Hepatocyte (in vitro differentiated cells): Measurements from ENCODE around the gene SYNDIG1L.

Source experiments
- EZH2 ChIP-seq: fragments of 200-600 bp; sonication (generic); IDR thresholded peaks from 2 replicates; pipeline ENCODE4 v1.6.1; 2016; ENCODE audit warnings: antibody characterized with exemption, mild to moderate bottlenecking, borderline replicate concordance
- EZH2phosphoT487 ChIP-seq: fragments of 200-600 bp; sonication (generic); IDR thresholded peaks from one replicate; pipeline ENCODE4 v1.6.1; 2018; ENCODE audit warnings: antibody characterized with exemption, mild to moderate bottlenecking, low read depth, moderate library complexity; ENCODE audit not compliant: unreplicated experiment, severe bottlenecking
- TF ChIP-seq, protein P1 (sequence below): fragments of 200-600 bp; sonication (generic); IDR thresholded peaks from 2 replicates; pipeline ENCODE4 v1.5.1; 2016; ENCODE audit warnings: antibody characterized with exemption, mild to moderate bottlenecking; ENCODE audit not compliant: poor library complexity

DNA sequence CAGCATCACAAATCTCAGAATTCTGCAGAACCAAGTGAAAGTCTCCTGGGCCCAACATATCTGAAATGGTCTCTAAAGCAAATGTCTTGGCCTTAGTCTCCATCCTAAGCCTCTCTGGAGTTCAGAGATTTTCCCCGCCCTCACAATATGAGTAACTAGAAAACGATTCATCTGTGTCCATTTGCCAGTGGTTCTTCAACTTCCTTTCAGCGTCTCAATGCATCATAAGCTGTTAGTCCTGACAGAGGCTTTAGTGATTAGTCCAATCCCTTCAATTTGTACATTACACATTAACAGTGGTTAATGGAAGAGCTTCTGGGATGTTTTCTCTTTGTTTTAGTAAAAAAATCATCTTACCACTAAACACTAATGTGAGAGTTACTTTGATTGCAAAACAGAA, 49.7 kb upstream of the SYNDIG1L start:
- no peak for TF ChIP-seq EZH2
- TF ChIP-seq, protein P1, sequence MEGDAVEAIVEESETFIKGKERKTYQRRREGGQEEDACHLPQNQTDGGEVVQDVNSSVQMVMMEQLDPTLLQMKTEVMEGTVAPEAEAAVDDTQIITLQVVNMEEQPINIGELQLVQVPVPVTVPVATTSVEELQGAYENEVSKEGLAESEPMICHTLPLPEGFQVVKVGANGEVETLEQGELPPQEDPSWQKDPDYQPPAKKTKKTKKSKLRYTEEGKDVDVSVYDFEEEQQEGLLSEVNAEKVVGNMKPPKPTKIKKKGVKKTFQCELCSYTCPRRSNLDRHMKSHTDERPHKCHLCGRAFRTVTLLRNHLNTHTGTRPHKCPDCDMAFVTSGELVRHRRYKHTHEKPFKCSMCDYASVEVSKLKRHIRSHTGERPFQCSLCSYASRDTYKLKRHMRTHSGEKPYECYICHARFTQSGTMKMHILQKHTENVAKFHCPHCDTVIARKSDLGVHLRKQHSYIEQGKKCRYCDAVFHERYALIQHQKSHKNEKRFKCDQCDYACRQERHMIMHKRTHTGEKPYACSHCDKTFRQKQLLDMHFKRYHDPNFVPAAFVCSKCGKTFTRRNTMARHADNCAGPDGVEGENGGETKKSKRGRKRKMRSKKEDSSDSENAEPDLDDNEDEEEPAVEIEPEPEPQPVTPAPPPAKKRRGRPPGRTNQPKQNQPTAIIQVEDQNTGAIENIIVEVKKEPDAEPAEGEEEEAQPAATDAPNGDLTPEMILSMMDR: no peak
- TF ChIP-seq EZH2phosphoT487: no peak
